Hindlimb muscle (tissue), 1 donor: ENCODE measurements around the gene MYOM1. TPM values are rescaled to one million over a fixed set of nuclear protein-coding genes. Genes with fewer than 3 reads are reported as not detected.

Experiments used
- DNase-seq: peaks from one replicate; pipeline ENCODE4 v3.0.0-alpha.2; 2013
- polyA plus RNA-seq: library from polyadenylated mRNA; unstranded; fragments of 120-200 nt; gene quantifications from one replicate; pipeline ENCODE4 v1.2.1, GENCODE V29; 2013; ENCODE audit not compliant: insufficient read length

Gene MYOM1
- polyA plus RNA-seq, 1 donor: 679 TPM

GRCh38 chr18:3148930-3149535 lies 70.7 kb downstream of the MYOM1 start:
- no peak for DNase-seq

GRCh38 chr18:3147935-3148554 lies 71.7 kb downstream of the MYOM1 start:
- no peak for DNase-seq

- DNase-seq: no peak
Measured at GRCh38 chr18:3140986-3141639, 78.7 kb downstream of the MYOM1 start.

- no peak for DNase-seq
Measured at GRCh38 chr18:3140342-3140741, 79.4 kb downstream of the MYOM1 start.

GRCh38 chr18:3139406-3139805 lies 80.4 kb downstream of the MYOM1 start:
- no peak for DNase-seq

GRCh38 chr18:3138274-3138975 lies 81.3 kb downstream of the MYOM1 start:
- no peak for DNase-seq

GRCh38 chr18:3135536-3135935 lies 84.2 kb downstream of the MYOM1 start:
- DNase-seq: no peak

DNA sequence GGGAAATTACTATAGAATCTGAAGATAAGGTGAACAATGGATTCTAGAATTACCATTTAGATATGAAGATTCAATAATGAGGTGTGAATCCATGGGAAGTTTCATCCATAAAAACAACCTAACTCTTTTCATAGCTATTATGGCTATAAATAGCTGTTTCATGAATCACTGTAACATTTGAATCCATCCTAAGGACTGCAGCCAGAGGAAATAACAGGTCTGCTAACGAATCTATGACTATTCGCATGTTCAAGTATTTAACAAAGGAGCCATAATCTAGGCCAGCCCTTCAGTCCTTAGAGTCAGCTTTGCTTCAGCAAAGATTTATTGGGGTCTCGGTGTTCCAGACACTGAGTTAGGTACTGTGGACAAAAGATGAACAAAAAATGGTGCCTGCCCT lies 87.1 kb downstream of the MYOM1 start:
- no peak for DNase-seq

- no peak for DNase-seq
Measured at GRCh38 chr18:3130344-3130743, 89.4 kb downstream of the MYOM1 start.

GRCh38 chr18:3129053-3129864 lies 90.5 kb downstream of the MYOM1 start:
- DNase-seq: peak; percentile 81

GRCh38 chr18:3126457-3127097 lies 93.2 kb downstream of the MYOM1 start:
- no peak for DNase-seq

- DNase-seq: no peak
Measured at GRCh38 chr18:3124822-3125221, 94.9 kb downstream of the MYOM1 start.

- DNase-seq: no peak
Measured at GRCh38 chr18:3122851-3123250, 96.9 kb downstream of the MYOM1 start.

DNA sequence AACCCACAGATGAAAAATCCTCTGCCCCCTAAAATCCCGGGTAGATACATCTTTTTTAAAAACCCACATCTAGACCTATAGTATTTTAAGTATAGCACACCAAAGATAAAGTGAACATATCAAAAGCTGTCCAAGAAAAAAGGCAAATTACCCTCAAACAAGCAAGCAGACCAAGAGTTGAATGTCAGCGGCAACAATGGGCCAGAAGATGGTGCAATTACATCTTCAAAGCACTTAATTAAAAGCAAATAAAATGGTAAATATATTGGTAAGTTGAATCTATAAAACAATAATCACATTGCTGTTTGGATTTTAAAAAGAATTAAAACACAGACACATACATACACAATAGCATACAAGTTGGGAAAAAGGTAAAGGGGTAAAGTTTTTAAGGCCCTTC lies 98.5 kb downstream of the MYOM1 start:
- no peak for DNase-seq

DNA sequence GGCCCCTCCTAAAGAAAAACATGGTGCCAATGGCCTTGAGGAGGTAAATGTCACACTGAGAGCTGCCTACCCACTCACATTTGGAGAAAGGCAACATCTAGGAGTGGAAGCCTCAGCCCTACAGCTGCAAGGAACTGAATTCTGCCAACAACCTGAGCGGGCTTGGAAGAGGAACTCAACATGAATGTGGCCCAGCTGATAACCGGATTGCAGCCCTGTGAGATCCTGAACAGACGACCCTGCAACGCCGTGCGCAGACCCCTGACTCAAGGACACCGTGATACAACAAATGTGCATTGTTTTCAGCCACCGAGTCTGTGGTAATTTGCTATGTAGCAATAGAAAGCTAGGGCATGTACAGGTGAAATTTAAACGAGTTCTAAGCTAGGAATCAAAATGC lies 99.4 kb downstream of the MYOM1 start:
- no peak for DNase-seq

GRCh38 chr18:3119401-3120341 lies 100.1 kb downstream of the MYOM1 start:
- no peak for DNase-seq

DNA sequence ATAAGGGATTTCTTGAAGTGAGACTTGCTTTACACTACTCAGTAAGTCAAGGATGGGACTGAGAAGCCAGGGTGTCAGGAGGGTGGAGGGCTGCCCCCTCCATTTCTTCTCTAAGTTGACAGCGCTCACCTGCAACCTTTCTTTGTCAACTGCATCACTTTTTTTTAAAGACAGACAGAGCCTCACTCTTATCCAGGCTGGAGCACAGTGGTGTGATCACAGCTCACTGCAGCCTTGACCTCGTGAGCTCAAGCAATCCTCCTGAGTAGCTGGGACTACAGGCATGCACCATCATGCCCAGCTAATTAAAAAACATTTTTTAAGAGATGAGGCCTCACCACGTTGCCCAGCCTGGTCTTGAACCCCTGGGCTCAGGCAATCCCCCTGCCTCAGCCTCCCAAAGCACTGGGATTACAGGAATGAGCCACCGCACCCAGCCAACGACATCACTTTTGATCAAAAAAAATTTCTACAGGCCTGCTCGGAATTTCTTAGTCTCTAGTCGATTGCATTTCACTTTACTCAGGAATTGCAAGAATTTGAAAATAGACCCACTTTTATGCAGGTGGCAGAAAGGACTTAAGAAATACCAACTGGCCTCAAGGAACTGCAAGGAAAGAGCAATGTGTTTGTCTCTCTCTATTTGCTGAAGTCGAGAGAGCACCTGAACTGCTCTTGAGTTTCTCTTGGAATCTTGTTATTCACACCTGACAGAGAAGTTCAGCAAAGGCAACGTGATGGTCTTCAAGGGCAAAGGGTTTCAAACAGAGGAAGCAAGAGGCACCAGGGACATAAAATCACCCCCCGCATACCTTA lies 101.4 kb downstream of the MYOM1 start:
- DNase-seq: no peak

GRCh38 chr18:3117493-3118192 lies 102.1 kb downstream of the MYOM1 start:
- no peak for DNase-seq

DNA sequence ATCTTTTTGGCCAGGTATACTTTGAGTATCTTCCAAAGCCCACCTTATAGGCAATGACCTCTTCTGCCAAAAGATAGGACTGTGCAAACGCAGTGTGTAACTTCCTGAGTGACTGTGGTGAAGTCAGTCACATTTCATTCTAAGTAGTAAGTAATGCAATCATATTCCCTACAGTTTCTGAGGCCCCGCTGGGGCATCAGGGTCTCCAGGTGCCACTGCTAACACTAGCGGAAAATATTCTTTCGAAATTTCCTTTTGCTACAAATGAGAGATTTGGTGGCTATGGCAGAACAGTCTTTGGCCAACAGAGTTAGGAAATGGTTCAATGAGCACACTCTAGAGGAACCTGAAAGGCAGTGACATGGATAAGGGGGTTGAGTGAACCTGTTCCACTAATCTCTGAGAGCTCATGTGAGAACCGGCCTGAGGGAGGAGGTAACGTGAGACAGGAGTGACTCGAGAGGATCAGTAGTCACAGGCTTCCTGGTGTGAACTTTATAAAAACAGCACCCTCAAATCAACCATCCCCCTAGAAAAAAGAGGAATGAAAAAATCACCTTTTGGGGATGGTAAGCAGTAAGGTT lies 104.2 kb downstream of the MYOM1 start:
- DNase-seq: no peak
